ENCODE results near the gene FRMD6. TPM values are rescaled to one million over a fixed set of nuclear protein-coding genes. Genes with fewer than 3 reads are reported as not detected.

Gene FRMD6
- 10 to 100 TPM in 3 of 6 donors, 1 to 10 TPM in 3; 4.9 to 21.0 (median 10.5) TPM for total RNA-seq

DNA sequence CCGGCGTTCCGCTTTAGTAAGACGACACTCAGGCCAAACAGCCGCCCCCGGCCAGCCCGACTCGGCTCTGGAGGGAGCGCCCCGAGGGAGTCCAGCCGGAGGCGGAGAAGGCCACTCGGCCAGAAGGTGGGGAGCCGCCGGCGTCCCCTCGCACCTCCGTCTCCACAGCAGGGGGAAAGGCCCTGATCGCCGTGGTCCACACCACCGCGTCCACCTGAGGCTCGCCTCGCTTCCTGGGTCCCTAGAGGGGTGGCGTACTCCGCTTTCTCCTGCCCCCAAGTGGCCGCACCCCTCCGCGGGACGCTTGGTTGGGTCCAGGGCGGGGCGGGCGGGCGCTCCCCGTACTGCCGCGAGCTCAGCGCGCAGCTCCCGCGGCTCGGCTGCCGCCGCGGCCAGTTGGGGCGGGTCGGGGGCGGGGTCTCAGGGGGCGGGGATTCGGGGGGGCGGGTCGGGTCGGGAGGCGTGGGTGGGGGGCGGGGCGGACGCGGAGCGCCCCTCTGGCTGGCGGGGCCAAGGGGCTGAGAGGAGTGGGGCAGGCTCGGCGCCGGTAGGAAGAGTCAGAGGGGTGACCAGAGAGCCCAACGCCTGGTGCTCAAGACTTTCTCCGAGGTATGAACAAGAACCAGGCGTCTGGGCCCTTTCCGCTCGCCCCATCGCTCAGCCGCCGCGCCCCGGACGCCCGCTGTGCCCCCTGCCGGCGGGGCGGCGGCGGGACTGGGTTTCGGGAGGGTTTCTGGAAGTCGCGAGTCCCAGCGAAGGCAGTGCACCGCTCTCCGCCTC is at the start of gene FRMD6:
Gene FRMD6 (plus strand): TSS at position 523 of the 780 bp plus-strand sequence. CDS start 37,927 bp downstream, outside the sequence.
- Histone ChIP-seq H3K27me3 (no peaks in the 10 kb centered on the region), H3K9me3 (no peaks in the 10 kb centered on the region), H3K4me3 (peak within 1 kb of the TSS; percentile 79 to 93 (median 90)), H3K4me1 (peaks cover 5 to 16% (median 9%) of the 10 kb centered on the region in 4 donors), H3K36me3 (no peaks in the 10 kb centered on the region), H3K27ac (peak within 1 kb of the TSS; percentile 92 to 98 (median 95))
- peak in 1 of 4 donors; percentile 20 for TF ChIP-seq EP300 (IDR thresholded peaks at IDR 0.05)
- TF ChIP-seq, protein P1, sequence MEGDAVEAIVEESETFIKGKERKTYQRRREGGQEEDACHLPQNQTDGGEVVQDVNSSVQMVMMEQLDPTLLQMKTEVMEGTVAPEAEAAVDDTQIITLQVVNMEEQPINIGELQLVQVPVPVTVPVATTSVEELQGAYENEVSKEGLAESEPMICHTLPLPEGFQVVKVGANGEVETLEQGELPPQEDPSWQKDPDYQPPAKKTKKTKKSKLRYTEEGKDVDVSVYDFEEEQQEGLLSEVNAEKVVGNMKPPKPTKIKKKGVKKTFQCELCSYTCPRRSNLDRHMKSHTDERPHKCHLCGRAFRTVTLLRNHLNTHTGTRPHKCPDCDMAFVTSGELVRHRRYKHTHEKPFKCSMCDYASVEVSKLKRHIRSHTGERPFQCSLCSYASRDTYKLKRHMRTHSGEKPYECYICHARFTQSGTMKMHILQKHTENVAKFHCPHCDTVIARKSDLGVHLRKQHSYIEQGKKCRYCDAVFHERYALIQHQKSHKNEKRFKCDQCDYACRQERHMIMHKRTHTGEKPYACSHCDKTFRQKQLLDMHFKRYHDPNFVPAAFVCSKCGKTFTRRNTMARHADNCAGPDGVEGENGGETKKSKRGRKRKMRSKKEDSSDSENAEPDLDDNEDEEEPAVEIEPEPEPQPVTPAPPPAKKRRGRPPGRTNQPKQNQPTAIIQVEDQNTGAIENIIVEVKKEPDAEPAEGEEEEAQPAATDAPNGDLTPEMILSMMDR (IDR thresholded peaks at IDR 0.05): peak; percentile 78 to 90 (median 83)
- peak; percentile 35 to 76 for TF ChIP-seq POLR2AphosphoS5 (IDR thresholded peaks at IDR 0.05)
- TF ChIP-seq POLR2A (IDR thresholded peaks at IDR 0.05): peak in 2 of 4 donors; percentile 70 to 74
- ATAC-seq (ENCODE audit: low FRiP score in 2 of 2) (peak; percentile 94 to 95), DNase-seq (peak; percentile 73 to 96)
- 0 to 1% methylated on average over 9 to 41 of the region's 86 CpGs for WGBS, 2 donors

DNA sequence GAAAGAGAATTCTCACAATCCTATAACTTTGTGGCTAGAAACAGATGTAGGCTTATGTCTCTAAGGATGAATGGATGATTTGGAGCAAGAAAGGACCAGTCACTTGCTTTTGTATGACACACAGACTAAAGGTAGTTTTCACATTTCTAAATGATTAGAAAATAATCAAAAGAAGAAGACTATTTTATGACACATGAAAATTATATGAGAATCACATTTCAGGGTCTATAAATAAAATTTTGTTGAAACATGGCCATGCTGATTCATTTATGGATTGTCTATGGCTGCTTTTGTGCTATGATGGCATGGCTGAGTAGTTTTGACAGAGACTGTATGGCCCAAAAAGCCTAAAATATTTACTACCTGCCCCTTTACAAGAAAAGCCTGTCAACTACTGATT is 49.4 kb upstream of the FRMD6 start:
- no peaks in the 10 kb centered on the region for H3K36me3 ChIP-seq

DNA sequence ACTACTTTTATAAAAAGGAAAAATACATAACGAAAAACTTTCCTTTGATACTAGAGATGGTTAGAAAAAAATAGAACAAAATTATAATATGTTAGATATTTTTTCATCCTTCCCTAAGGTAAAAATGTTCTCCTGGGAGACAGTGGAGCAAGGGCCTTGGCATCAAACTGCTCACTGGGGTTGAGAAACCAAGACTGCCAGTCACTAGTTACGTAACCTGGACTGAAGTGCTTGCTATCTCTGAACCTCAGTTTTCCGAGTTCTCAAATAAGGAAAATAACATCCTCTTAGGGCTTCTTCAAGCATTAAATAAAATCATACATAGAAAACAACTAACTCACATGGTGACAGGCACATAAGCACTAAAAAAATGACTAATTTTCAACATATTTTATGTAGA is 48.2 kb upstream of the FRMD6 start:
- no peak for DNase-seq
- Histone ChIP-seq H3K9me3 (no peaks in the 10 kb centered on the region), H3K4me3 (no peak overlapping the region), H3K4me1 (no peaks in the 10 kb centered on the region), H3K27me3 (no peaks in the 10 kb centered on the region), H3K36me3 (no peaks in the 10 kb centered on the region), H3K27ac (no peak overlapping the region)
- no peak for ATAC-seq (ENCODE audit: low FRiP score in 2 of 2)
- TF ChIP-seq EP300 (IDR thresholded peaks at IDR 0.05) (no peak), POLR2AphosphoS5 (IDR thresholded peaks at IDR 0.05) (no peak), POLR2A (IDR thresholded peaks at IDR 0.05) (no peak)
- TF ChIP-seq, protein P1 (IDR thresholded peaks at IDR 0.05): no peak
- WGBS, 2 donors: 85% methylated on average over 3 of the region's 3 CpGs

More for the DNA sequence above, 49.4 kb upstream of the FRMD6 start:
- Histone ChIP-seq H3K4me1 (no peaks in the 10 kb centered on the region), H3K9me3 (no peaks in the 10 kb centered on the region), H3K27ac (no peak overlapping the region), H3K27me3 (no peaks in the 10 kb centered on the region), H3K4me3 (no peak overlapping the region)
- ATAC-seq (ENCODE audit: low FRiP score in 2 of 2) (no peak), DNase-seq (no peak)
- TF ChIP-seq, protein P1 (IDR thresholded peaks at IDR 0.05): no peak
- TF ChIP-seq EP300 (IDR thresholded peaks at IDR 0.05): no peak
- no peak for TF ChIP-seq POLR2AphosphoS5 (IDR thresholded peaks at IDR 0.05)
- no peak for TF ChIP-seq POLR2A (IDR thresholded peaks at IDR 0.05)

DNA sequence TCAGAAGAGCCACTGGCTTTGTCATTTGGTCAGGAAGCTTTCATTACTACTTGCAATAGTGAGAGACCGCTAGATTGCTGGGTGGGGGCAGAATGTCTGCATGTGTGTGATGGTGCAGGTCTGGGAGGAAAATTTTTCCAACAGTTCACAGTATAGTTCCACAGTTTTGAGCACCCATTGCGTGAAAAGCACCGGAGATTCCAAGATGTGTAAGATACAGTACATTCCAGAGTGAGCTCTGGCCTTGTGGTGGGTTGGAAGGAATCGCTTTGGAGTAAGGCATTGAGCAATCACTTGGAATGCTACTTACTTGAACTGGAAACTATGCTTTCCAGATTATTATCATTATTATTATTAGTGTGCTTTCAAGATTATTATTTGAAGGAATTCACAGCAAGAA is 47.6 kb upstream of the FRMD6 start:
- WGBS, 2 donors: 69 to 84% methylated on average over 4 of the region's 4 CpGs
- Histone ChIP-seq H3K9me3 (no peaks in the 10 kb centered on the region), H3K27me3 (no peaks in the 10 kb centered on the region), H3K4me3 (no peak overlapping the region), H3K4me1 (no peaks in the 10 kb centered on the region), H3K27ac (no peak overlapping the region), H3K36me3 (no peaks in the 10 kb centered on the region)
- DNase-seq (no peak), ATAC-seq (ENCODE audit: low FRiP score in 2 of 2) (peak in 1 of 2 donors; percentile 52)
- TF ChIP-seq, protein P1 (IDR thresholded peaks at IDR 0.05): no peak

DNA sequence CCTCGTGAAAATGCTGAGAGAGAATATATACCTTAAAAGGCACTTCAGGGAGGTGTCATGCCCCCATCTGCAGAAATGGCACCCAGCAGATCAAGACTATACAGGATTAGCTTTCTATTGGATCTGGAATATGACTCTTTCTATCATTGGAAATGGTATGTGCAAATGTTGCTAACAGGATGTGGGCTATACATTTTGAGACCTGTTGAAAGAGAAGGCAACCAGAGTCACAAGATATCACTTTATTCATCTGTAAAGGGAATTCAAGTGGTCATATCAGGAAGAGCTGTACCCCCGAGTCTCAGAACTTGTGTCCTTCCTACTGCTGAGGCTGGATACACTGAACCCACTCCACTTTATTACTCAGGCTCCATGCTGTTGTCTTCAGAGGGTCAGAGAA is 46.1 kb upstream of the FRMD6 start:
- ATAC-seq (ENCODE audit: low FRiP score in 2 of 2) (no peak), DNase-seq (no peak)
- Histone ChIP-seq H3K9me3 (no peaks in the 10 kb centered on the region), H3K27ac (no peak overlapping the region), H3K27me3 (no peaks in the 10 kb centered on the region), H3K4me1 (no peaks in the 10 kb centered on the region), H3K36me3 (no peaks in the 10 kb centered on the region), H3K4me3 (no peak overlapping the region)
- TF ChIP-seq POLR2A (IDR thresholded peaks at IDR 0.05) (no peak), POLR2AphosphoS5 (IDR thresholded peaks at IDR 0.05) (no peak), EP300 (IDR thresholded peaks at IDR 0.05) (no peak)
- TF ChIP-seq, protein P1 (IDR thresholded peaks at IDR 0.05): no peak
- WGBS, 2 donors: 83 to 85% methylated on average over 2 of the region's 2 CpGs

Measured in upper lobe of left lung (tissue), 6 donors.